HCT116 (cell line): Measurements from ENCODE around the gene PCDHB13. TPM values are rescaled to one million over a fixed set of nuclear protein-coding genes. Genes with fewer than 3 reads are reported as not detected.
"Not testable (repeated sequence)": the region's sequence is repeated elsewhere in the genome, so short reads cannot be mapped to it uniquely, and the experiment has no call there.

ENCODE experiments used
- ATAC-seq: fragments of 200-7000 bp; cut with Tn5 transposase; 2 replicates; pipeline ENCODE4 v1.9.1; 2020; ENCODE audit warnings: mild to moderate bottlenecking, moderate library complexity
- BruUV-seq: library from RNA; stranded (reverse); fragments of 400-500 nt; replicated peaks from 2 replicates; lab custom pipeline; 2021; lab: Mats Ljungman, UMichigan
- CTCF ChIA-PET: fragments of 300-600 bp; sonication (Branson Sonifier 250); formaldehyde crosslinking; loops from one replicate; lab custom pipeline; 2021; ENCODE audit warnings: antibody characterized with exemption; lab: Charles Lee
- POLR2A ChIA-PET: fragments of 300-600, 350-600 bp; sonication (Branson Sonifier 250); formaldehyde crosslinking; loops from one replicate; lab custom pipeline; 2021; ENCODE audit warnings: antibody characterized with exemption; lab: Charles Lee
- RAD21 ChIA-PET, 2 experiments: fragments of 300-600 bp; sonication (Branson Sonifier 250); formaldehyde crosslinking; loops; one replicate each; lab custom pipeline; 2023; ENCODE audit warnings: low total read pairs in 2 of 2; ENCODE audit not compliant: uncharacterized antibody in 2 of 2, unreplicated experiment in 2 of 2, low non-redundant PET in 1 of 2; lab: Charles Lee
- DNase-seq: peaks from one replicate; pipeline ENCODE4 v3.0.0-alpha.2; 2010; ENCODE audit warnings: low read depth, low spot score
- H2AFZ ChIP-seq: fragments of 200-600 bp; shearing (Covaris generic), sonication (generic); 2 replicates; pipeline ENCODE4 v1.6.1; 2017; ENCODE audit warnings: low read depth, mixed run types, mixed read lengths, antibody characterized with exemption, low read length; ENCODE audit not compliant: poor library complexity, severe bottlenecking
- H3K27ac ChIP-seq: 2 replicates; pipeline ENCODE4 v1.5.1; 2012; ENCODE audit warnings: low read depth, low read length
- H3K27me3 ChIP-seq: fragments of 200-600 bp; sonication (generic); 2 replicates; pipeline ENCODE4 v1.6.1; 2016; ENCODE audit warnings: mixed run types, low read length, mixed read lengths; ENCODE audit not compliant: insufficient read depth
- H3K36me3 ChIP-seq, 2 experiments: fragments of 200-500 bp in 1 of 2; fragments of 200-600 bp in 1 of 2; sonication (Bioruptor generic) in 1 of 2; sonication (generic) in 1 of 2; 2 replicates each; pipeline versions ENCODE4 v1.5.1 to v1.6.1; 2014 to 2016; ENCODE audit warnings: low read length in 2 of 2, inconsistent platforms in 1 of 2, mixed read lengths in 1 of 2, mixed run types in 1 of 2; ENCODE audit not compliant: insufficient read depth in 2 of 2, control insufficient read depth in 1 of 2
- H3K4me1 ChIP-seq, 2 experiments: fragments of 200-600 bp in 1 of 2; sonication (generic) in 1 of 2; 2 replicates each; pipeline versions ENCODE4 v1.5.1 to v1.6.1; 2012 to 2017; ENCODE audit warnings: low read length in 2 of 2, inconsistent platforms in 1 of 2, mild to moderate bottlenecking in 1 of 2, mixed read lengths in 1 of 2, mixed run types in 1 of 2, moderate library complexity in 1 of 2; ENCODE audit not compliant: insufficient read depth in 2 of 2, control insufficient read depth in 1 of 2
- H3K4me2 ChIP-seq: fragments of 200-600 bp; sonication (generic); 2 replicates; pipeline ENCODE4 v1.6.1; 2017; ENCODE audit warnings: mixed run types, low read length, mixed read lengths
- H3K4me3 ChIP-seq, 2 experiments: fragments of 200-600 bp in 1 of 2; sonication (generic) in 1 of 2; replicated peaks in 1 of 2; 2 replicates each; pipeline ENCODE4 v1.5.1; 2011 to 2016; ENCODE audit warnings: low read length in 2 of 2, control low read depth in 1 of 2, low read depth in 1 of 2, mild to moderate bottlenecking in 1 of 2, mixed read lengths in 1 of 2, mixed run types in 1 of 2
- H3K79me2 ChIP-seq: fragments of 200-600 bp; sonication (generic); 2 replicates; pipeline ENCODE4 v1.6.1; 2017; ENCODE audit warnings: mild to moderate bottlenecking, mixed run types, low read length, moderate library complexity, mixed read lengths; ENCODE audit not compliant: insufficient read depth
- H3K9ac ChIP-seq: fragments of 200-600 bp; sonication (generic); 2 replicates; pipeline ENCODE4 v1.6.1; 2016; ENCODE audit warnings: low read length, mixed read lengths
- H3K9me2 ChIP-seq: fragments of 200-600 bp; sonication (generic), shearing (Covaris generic); 2 replicates; pipeline ENCODE4 v1.6.1; 2017; ENCODE audit warnings: mixed run types, mild to moderate bottlenecking, moderate library complexity; ENCODE audit not compliant: insufficient read depth
- H3K9me3 ChIP-seq, 2 experiments: fragments of 200-500 bp in 1 of 2; fragments of 200-600 bp in 1 of 2; sonication (Bioruptor generic) in 1 of 2; sonication (generic) in 1 of 2; 2 replicates each; pipeline ENCODE4 v1.6.1; 2014 to 2017; ENCODE audit warnings: low read length in 2 of 2, mixed read lengths in 2 of 2, inconsistent platforms in 1 of 2, low read depth in 1 of 2, mild to moderate bottlenecking in 1 of 2, mixed run types in 1 of 2, moderate library complexity in 1 of 2; ENCODE audit not compliant: control insufficient read depth in 1 of 2, insufficient read depth in 1 of 2
- H4K20me1 ChIP-seq: fragments of 200-600 bp; sonication (generic), shearing (Covaris generic); 2 replicates; pipeline ENCODE4 v1.6.1; 2017; ENCODE audit warnings: mixed run types, mild to moderate bottlenecking, moderate library complexity; ENCODE audit not compliant: insufficient read depth
- ATF3 ChIP-seq: IDR thresholded peaks from 2 replicates; pipeline ENCODE4 v1.6.1; 2012
- CEBPB ChIP-seq: IDR thresholded peaks from 2 replicates; pipeline ENCODE4 v1.6.1; 2012; ENCODE audit warnings: low read depth
- CTCF ChIP-seq, 3 experiments: fragments of 200-600 bp in 1 of 3; sonication (generic) in 1 of 3; IDR thresholded peaks in 2 of 3; conservative IDR thresholded peaks in 1 of 3; 2 replicates each; pipeline ENCODE4 v1.5.1; 2012 to 2017; ENCODE audit warnings: low read depth in 2 of 3, low read length in 2 of 3, antibody characterized with exemption in 1 of 3, borderline replicate concordance in 1 of 3, control low read depth in 1 of 3, mild to moderate bottlenecking in 1 of 3, mixed read lengths in 1 of 3, mixed run types in 1 of 3, moderate library complexity in 1 of 3; ENCODE audit not compliant: insufficient read depth in 1 of 3
- EGR1 ChIP-seq: IDR thresholded peaks from 2 replicates; pipeline ENCODE4 v1.6.1; 2012; ENCODE audit warnings: low read depth
- ELF1 ChIP-seq: IDR thresholded peaks from 2 replicates; pipeline ENCODE4 v1.6.1; 2012; ENCODE audit warnings: low read depth, borderline replicate concordance
- EZH2 ChIP-seq: fragments of 200-600 bp; sonication (generic); IDR thresholded peaks from 2 replicates; pipeline ENCODE4 v1.6.1; 2017; ENCODE audit warnings: antibody characterized with exemption, mixed run types
- EZH2phosphoT487 ChIP-seq: fragments of 200-600 bp; IDR thresholded peaks from 2 replicates; pipeline ENCODE4 v1.6.1; 2018; ENCODE audit warnings: antibody characterized with exemption, borderline replicate concordance
- MAX ChIP-seq: IDR thresholded peaks from 2 replicates; pipeline ENCODE4 v1.6.1; 2012
- POLR2A ChIP-seq: IDR thresholded peaks from 2 replicates; pipeline ENCODE4 v1.7.0; 2011; ENCODE audit warnings: borderline replicate concordance; ENCODE audit not compliant: insufficient read depth, insufficient read length; ENCODE audit errors: extremely low read depth
- POLR2AphosphoS5 ChIP-seq: IDR thresholded peaks from 2 replicates; pipeline ENCODE4 v1.6.1; 2011; ENCODE audit warnings: mild to moderate bottlenecking, low read depth, low read length, moderate library complexity
- SIN3A ChIP-seq: IDR thresholded peaks from 2 replicates; pipeline ENCODE4 v1.6.1; 2012; ENCODE audit warnings: low read depth
- SP1 ChIP-seq: IDR thresholded peaks from 2 replicates; pipeline ENCODE4 v1.6.1; 2012; ENCODE audit warnings: low read depth
- TCF7L2 ChIP-seq: IDR thresholded peaks from 2 replicates; pipeline ENCODE4 v1.7.0; 2011; ENCODE audit warnings: borderline replicate concordance, inconsistent platforms; ENCODE audit not compliant: insufficient read depth, insufficient read length; ENCODE audit errors: extremely low read depth
- ZBTB33 ChIP-seq: IDR thresholded peaks from 2 replicates; pipeline ENCODE4 v1.6.1; 2011; ENCODE audit warnings: mild to moderate bottlenecking, low read length, moderate library complexity; ENCODE audit not compliant: insufficient replicate concordance; ENCODE audit errors: extremely low read depth
- ZNF274 ChIP-seq: fragments of 200-500 bp; sonication (Bioruptor generic); IDR thresholded peaks from 2 replicates; pipeline ENCODE4 v1.6.1; 2014; ENCODE audit warnings: mild to moderate bottlenecking, low read depth, low read length, inconsistent platforms
- intact Hi-C: fragments of 100-400 bp; cut with micrococcal nuclease; formaldehyde crosslinking; loops from 2 replicates; pipeline ENCODE4 v1.10.0; 2022
- total RNA-seq: library from RNA; stranded (reverse); gene quantifications from one replicate; pipeline ENCODE4 v1.2.1, GENCODE V29; 2021; ENCODE audit not compliant: unreplicated experiment

The PCDHB13 gene
- total RNA-seq, 1 experiment from 2014 or later, result 0.22 TPM

- intact Hi-C loops, H3K9ac ChIP-seq, ATAC-seq, DNase-seq, H3K4me2 ChIP-seq, H3K27ac ChIP-seq, H3K9me2 ChIP-seq, RAD21 ChIA-PET, POLR2A ChIA-PET, H3K36me3 ChIP-seq, H3K79me2 ChIP-seq, H2AFZ ChIP-seq, H3K4me3 ChIP-seq, CTCF ChIA-PET, H3K27me3 ChIP-seq, BruUV-seq, H4K20me1 ChIP-seq, H3K4me1 ChIP-seq: not testable (repeated sequence)
- peaks cover 0 to 10% of the 10 kb centered on the region in 2 experiments; a peak in 3 of 4 replicates for H3K9me3 ChIP-seq
These were observed 39.2 kb upstream of the PCDHB13 start for GRCh38 chr5:141174291-141175104.

GRCh38 chr5:141175933-141176332, 37.8 kb upstream of the PCDHB13 start:
- CTCF ChIA-PET, result no interaction called here
- H3K4me1 ChIP-seq, result no peaks in the 10 kb centered on the region
- ATAC-seq (no peak), DNase-seq (no peak)
- RAD21 ChIA-PET, result no interaction called here
- no peaks in the 10 kb centered on the region for H3K9me2 ChIP-seq
- intact Hi-C loops, result no loop called here
- TF ChIP-seq EGR1 (no peak), MAX (no peak), SP1 (no peak), ATF3 (no peak), ZBTB33 (no peak), POLR2AphosphoS5 (no peak), ELF1 (no peak), EZH2phosphoT487 (no peak), ZNF274 (no peak), EZH2 (no peak), SIN3A (no peak), CEBPB (no peak), TCF7L2 (no peak), POLR2A (no peak), CTCF (IDR thresholded peaks at IDR 0.05 in 2 of 3, conservative IDR thresholded peaks at IDR 0.05 in 1 of 3; ENCODE audit: borderline replicate concordance in 1 of 3, insufficient read depth in 1 of 3, low read depth in 2 of 3, low read length in 2 of 3) (no peak)
- no peak overlapping the region for H3K9ac ChIP-seq
- H3K36me3 ChIP-seq, result no peaks in the 10 kb centered on the region
- no peak overlapping the region for H3K4me2 ChIP-seq
- H3K79me2 ChIP-seq, result no peaks in the 10 kb centered on the region
- BruUV-seq, result no TSS peak
- POLR2A ChIA-PET, result no interaction called here
- peaks cover 0 to 10% of the 10 kb centered on the region in 2 experiments; a peak in 3 of 4 replicates for H3K9me3 ChIP-seq
- no peaks in the 10 kb centered on the region for H3K27me3 ChIP-seq
- H2AFZ ChIP-seq, result no peak overlapping the region
- H3K27ac ChIP-seq, result no peak overlapping the region
- no peaks in the 10 kb centered on the region for H4K20me1 ChIP-seq
- no peak overlapping the region for H3K4me3 ChIP-seq
